Immature natural killer cell (primary cell): Measurements from ENCODE around the gene LCE2D. TPM values are rescaled to one million over a fixed set of nuclear protein-coding genes. Genes with fewer than 3 reads are reported as not detected.

ENCODE experiments used
- polyA plus RNA-seq, 3 donors: library from polyadenylated mRNA; unstranded; fragments of 300-500 nt; fragmentation: Illumina TruSeq; gene quantifications; one replicate each; pipeline ENCODE4 v1.2.3, GENCODE V29; 2021

LCE2D gene
- polyA plus RNA-seq, 3 donors from 2014 or later = not detected

Other genes with a start within 250 kb of the LCE2D start
- not detected for gene CRNN, start 249.1 kb upstream of the LCE2D start, polyA plus RNA-seq
- not detected for gene LCE5A, start 152.6 kb upstream of the LCE2D start, polyA plus RNA-seq
- not detected for gene CRCT1, start 148.9 kb upstream of the LCE2D start, polyA plus RNA-seq
- gene LCE3E, start 96.6 kb upstream of the LCE2D start, polyA plus RNA-seq = not detected
- not detected for gene LCE3D, start 82.9 kb upstream of the LCE2D start, polyA plus RNA-seq
- not detected for gene LCE3C, start 63.1 kb upstream of the LCE2D start, polyA plus RNA-seq
- not detected for gene LCE3B, start 49.6 kb upstream of the LCE2D start, polyA plus RNA-seq
- gene LCE3A, start 40.3 kb upstream of the LCE2D start, polyA plus RNA-seq = not detected
- not detected for gene LCE2C, start 11.9 kb downstream of the LCE2D start, polyA plus RNA-seq
- not detected for gene LCE2B, start 22.7 kb downstream of the LCE2D start, polyA plus RNA-seq
- gene LCE2A, start 35.0 kb downstream of the LCE2D start, polyA plus RNA-seq = not detected
- not detected for gene LCE4A, start 44.8 kb downstream of the LCE2D start, polyA plus RNA-seq
- not detected for gene KPRP, start 94.6 kb downstream of the LCE2D start, polyA plus RNA-seq
- gene LCE1F, start 111.8 kb downstream of the LCE2D start, polyA plus RNA-seq = not detected
- gene LCE1E, start 122.9 kb downstream of the LCE2D start, polyA plus RNA-seq = not detected
- gene LCE1D, start 133.3 kb downstream of the LCE2D start, polyA plus RNA-seq = not detected
- gene LCE1C, start 143.3 kb downstream of the LCE2D start, polyA plus RNA-seq = not detected
- gene LCE1B, start 148.6 kb downstream of the LCE2D start, polyA plus RNA-seq = not detected
- not detected for gene LCE1A, start 164.1 kb downstream of the LCE2D start, polyA plus RNA-seq
- gene LCE6A, start 179.5 kb downstream of the LCE2D start, polyA plus RNA-seq = not detected
- gene LCE7A, start 196.6 kb downstream of the LCE2D start, polyA plus RNA-seq = not detected
- gene SMCP, start 214.9 kb downstream of the LCE2D start, polyA plus RNA-seq = not detected
- not detected for gene IVL, start 245.2 kb downstream of the LCE2D start, polyA plus RNA-seq